ENCODE data around the gene SLC26A2. TPM values are rescaled to one million over a fixed set of nuclear protein-coding genes. Genes with fewer than 3 reads are reported as not detected.

Gene SLC26A2
- total RNA-seq, 1 experiment from 2014 or later = 26.3 TPM

DNA sequence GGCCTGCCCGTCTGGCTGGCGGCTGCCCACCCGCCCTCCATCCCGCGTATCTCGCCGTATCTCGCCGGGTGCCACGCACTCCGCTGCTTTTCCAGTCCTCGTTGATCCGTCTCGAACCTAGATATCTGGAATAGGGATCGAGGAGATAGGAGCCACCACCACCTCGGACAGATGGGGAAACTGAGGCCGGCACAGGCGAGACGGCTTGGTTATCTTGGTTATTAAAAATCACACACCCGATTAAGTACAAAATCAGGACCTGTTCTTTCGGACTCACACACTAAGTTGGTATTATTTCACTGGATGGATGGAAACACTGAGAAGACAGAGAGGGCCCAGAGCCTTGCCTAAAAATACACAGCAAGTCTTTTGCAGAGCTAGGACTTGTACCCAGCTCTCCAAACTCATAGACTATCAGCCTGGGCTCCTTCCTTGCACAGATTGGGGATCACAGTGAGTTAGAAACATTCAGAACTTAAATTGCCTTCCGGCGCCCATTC, 678 bp downstream of the SLC26A2 start:
- DNase-seq (ENCODE audit: low spot score) = no peak

DNA sequence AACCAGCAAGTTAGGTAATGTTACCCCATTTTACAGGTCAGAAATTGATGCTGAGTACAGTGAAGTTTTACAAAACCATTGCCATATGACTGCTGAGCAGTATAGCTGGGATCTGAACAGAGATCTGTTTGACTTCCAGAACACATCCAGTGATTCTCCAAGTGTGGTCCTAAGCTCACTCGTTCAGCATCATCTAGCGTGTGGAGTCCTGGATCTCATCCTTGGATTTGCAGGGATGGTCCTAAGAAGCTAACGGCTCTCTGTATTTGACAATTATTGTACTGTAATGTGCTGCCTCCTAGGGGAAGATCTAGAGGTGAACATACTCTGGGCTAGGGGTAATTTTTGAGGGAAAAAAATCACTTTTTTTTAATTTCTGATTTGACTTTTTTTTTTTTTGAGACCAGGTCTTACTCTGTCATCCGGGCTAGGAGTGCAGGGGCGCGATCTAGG, 1.4 kb downstream of the SLC26A2 start:
- peak; percentile 56 for DNase-seq (ENCODE audit: low spot score)

DNA sequence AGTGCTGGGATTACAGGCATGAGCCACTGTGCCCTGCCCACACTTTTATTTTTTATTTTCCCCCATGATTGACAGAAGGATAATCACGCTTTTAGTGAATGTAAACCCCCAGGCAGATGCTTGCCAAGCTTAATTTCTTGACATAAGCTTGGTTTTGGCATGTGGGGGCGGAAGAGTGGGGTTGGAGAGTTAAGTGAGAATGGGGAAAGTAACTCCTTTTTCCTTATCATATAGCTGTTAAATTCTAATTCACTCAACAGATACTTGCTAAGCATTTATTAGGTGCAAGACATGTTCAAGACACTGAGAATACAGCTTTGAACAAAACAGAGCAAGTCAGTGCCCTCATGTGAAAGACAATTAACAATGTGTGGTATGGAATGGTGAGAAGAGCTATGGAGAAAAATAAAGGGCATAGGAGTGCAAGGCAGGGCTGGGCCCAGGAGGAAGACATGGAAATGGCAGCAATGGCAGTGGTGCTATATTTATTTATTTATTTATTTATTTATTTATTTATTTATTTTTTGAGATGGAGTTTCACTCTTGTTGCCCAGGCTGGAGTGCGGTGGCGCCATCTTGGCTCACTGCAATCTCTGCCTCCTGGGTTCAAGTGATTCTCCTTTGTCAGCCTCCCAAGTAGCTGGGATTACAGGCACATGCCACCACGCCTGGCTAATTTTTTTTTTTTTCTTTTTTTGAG, 2.2 kb downstream of the SLC26A2 start:
- DNase-seq (ENCODE audit: low spot score) = no peak

DNA sequence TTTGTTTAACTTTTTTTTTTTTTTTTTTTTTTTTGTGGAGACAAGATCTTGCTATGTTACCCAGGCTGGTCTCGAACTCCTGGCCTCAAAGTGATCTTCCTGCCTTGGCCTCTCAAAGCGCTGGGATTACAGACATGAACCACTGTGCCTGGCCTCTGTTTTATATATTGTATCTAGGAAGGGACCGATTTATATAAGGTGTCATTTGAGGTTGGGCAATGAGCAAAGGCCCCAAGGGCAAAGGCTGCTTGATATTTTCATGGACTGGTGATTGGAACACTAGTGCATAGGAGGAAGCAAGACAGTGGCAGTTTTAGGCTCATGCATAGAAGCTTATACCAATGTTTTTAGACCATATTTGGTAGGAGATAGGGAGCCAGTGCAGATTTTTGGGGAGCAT, 3.2 kb downstream of the SLC26A2 start:
- no peak for DNase-seq (ENCODE audit: low spot score)

DNA sequence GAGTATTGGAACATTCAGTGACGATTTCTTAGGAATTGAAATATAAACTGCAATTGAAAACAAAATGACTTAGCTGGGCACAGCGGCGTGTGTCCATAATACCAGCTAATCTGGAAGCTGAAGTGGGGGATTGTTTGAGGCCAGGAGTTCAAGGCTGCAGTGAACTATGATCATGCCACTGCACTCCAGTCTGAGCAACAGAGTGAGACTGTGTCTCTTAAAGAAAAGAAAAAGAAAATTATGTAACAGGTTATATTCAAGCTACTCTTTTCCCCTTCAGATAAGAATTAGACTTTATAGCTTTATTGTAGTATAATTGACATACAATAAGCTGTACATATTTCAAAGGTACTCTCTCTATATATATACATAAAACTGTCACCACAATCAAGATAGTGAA, 6.4 kb downstream of the SLC26A2 start:
- no peak for DNase-seq (ENCODE audit: low spot score)

DNA sequence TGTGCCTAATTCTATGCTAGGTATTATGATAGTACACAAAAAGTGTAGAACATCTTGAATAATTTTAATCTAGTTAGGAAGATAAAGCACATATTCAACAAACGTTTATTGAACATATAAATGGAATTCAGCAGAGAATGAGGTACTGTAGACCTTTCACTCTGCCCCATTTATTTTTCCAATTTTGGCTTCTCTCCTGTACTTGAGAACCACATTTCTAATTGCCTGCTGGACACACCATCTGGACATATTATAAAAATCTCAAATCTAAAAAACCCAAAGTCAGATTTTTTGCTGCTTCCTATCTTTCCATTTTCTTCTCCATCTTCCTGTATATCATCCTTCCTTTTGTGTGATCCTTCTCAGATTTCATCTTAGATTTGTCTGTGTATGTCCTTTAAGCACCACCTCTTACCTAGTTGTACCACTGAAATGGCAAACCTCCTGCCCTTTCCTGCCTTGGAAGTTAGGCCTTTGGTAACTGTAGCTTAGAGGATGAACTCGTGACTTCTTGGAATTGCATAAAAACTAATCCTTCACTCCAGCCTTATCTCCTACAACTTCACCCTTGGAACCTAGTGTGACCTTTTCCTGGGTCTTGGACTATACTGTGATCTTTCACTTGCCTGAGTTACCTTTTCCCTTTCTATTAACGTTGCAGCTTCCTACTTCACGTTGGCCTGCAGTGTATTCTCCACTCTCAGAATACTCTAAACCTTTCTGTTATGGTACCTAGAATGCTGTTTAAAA, 8.8 kb downstream of the SLC26A2 start:
- DNase-seq (ENCODE audit: low spot score) = no peak

DNA sequence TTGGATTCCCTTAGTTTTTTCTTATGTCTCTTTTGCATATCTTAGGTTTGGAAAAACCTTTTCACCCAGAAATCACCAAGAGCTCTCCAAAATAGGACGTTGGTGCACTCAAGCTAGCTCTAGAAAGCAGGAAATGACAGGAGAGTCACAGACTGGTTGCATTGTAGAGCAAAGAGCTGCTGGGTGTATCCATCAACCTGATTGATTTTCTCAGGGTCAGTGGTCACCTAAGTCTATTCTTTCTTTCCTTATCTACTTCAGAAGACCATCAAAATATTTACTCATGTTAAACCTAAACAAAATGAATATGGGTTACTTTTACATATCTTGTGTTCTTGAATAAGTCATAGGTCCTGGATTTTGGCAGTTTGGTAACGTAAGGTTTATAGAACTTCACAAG, 14.9 kb downstream of the SLC26A2 start:
- no peak for DNase-seq (ENCODE audit: low spot score)

DNA sequence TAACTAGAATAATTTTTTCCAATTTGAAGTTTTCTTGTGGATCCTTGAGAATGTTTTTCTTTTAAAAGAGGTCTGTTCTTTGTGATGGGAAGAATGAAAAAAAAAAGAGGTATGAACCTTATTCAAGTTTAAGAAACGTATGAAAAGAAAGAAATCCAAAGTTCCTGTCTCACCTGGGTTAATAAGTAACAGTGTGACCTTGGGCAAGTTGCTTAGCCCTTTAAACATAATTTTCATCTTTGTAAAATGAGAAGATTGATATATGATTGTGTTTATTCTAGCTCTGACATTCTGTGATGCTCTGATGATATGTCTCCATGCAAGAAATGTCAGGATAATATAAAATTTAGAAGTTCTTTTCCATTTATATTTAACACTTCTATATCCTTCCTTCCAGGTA, 19.3 kb downstream of the SLC26A2 start:
- DNase-seq (ENCODE audit: low spot score) = no peak

DNA sequence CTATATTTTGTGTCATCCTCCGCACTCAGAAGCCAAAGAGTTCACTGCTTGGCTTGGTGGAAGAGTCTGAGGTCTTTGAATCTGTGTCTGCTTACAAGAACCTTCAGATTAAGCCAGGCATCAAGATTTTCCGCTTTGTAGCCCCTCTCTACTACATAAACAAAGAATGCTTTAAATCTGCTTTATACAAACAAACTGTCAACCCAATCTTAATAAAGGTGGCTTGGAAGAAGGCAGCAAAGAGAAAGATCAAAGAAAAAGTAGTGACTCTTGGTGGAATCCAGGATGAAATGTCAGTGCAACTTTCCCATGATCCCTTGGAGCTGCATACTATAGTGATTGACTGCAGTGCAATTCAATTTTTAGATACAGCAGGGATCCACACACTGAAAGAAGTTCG, 20.6 kb downstream of the SLC26A2 start:
- no peak for DNase-seq (ENCODE audit: low spot score)

DNA sequence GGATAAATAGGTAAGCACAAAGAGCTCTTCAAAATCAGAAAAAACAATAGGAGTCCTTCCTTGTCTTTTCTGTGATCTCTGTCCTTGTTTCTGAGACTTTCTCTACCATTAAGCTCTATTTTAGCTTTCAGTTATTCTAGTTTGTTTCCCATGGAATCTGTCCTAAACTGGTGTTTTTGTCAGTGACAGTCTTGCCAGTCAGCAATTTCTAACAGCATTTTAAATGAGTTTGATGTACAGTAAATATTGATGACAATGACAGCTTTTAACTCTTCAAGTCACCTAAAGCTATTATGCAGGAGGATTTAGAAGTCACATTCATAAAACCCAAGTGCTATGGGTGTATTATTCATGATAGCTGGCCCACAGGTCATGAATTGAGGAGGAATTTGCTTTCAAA, 21.9 kb downstream of the SLC26A2 start:
- DNase-seq (ENCODE audit: low spot score) = no peak

DNA sequence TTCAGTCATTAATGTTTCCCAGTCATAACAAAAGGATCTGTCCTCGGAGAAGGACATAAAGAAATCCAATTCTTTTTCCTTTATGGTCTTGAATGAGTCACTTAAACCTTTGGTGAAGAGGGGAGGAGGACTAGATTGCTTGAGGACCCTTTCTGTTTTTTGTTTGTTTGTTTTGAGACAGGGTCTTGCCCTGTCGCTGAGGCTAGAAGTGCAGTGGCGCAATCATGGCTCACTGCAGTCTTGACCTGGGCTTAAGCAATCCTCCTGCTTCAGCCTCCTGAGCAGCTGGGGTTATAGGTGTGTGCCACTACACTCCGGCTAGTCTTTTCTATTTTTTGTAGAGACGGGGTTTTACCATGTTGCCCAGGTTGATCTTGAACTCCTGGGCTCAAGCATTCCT, 27.6 kb downstream of the SLC26A2 start:
- no peak for DNase-seq (ENCODE audit: low spot score)

DNA sequence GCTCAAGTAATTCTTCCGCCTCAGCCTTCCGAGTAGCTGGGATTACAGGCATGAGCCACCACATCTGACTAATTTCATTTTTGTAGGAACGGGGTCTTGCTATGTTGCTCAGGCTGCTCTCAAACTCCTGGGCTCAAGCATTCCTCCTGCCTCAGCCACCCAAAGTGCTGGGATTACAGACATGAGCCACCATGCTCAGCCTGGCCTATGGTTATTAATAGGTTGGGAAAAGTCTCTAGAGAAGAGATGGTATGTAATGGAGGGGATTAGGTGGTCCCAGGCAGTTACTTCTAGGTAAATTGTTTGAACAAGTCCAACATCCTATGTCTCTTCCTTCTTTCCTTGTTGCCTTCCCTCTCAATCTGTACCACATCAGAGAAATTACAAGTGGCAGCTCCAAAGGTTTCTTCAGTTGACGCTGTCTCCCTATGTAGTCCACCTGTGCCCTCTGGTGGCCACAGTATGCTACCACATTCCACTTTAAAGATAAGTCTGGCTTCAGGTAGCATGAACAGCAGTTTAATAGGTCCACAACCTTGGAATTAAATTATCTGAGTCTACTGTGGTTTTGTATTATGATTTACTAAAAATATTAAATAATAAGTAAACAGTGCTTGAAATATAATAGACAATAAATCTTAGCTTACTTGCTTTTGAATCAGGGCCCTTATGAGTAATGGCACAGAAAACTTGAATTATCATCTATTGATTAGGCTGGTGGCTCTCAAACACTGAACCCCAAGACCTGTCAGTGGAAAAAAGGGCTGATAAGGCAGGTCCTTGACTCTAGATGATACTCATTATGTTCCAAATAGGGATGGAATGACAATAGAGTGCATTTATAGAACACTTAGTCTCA, 30.2 kb downstream of the SLC26A2 start:
- DNase-seq (ENCODE audit: low spot score) = peak; percentile 74

DNA sequence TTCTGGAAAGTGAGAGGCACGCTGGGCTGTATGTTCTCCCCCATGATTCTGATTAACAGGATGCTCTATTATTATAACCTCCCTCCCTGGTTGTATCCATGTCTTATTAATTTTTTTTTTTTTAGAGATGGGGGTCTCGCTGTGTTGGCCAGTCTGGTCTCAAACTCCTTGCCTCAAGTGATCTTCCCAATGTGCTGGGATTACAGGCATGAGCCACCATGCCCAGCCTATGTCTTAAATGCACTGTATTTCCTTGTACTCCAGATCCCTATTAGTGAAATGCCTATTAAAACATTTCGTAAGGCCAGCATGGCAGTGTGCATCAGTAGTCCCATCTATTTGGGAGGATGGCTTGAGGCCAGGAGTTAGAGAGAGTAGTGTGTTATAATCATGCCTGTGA, 32.9 kb downstream of the SLC26A2 start:
- DNase-seq (ENCODE audit: low spot score) = no peak

DNA sequence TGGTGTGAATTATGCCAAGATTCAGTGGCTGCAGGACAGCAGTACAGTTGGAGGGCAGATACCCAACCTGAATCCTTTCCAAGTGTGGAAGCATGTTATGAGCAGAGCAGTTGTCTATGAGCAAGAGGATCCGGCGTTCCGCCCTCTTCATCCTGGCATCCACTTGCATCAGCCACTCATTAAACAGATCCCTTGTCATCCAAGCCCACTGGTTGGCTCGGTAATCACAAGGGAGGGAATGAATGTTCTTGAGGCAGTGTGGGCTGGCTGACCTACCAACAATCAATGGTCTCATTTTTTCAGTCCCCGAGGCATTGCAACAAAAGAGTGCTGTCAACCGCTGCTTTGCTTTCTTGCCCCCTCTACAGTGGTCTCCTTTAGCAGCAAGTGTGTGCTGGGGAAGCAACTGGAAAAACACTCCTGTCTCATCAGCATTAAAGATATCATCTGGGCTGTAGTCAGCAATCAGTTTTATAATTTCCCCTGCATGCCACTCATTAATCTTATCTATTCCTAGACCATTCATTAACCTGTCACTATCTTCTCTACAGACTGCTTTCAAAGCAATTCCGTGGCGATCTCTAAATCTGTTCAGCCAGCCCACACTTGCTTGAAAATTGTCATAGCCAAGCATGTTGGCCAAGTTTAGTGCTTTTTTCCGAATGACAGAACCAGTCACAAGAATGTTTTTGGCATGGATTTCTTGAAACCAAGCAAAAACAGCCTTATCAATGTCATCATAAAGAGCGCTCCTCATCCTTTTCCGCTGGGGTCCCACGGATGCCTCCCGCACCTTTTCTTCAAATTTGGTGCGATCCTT, 35.0 kb downstream of the SLC26A2 start:
- DNase-seq (ENCODE audit: low spot score) = no peak

DNA sequence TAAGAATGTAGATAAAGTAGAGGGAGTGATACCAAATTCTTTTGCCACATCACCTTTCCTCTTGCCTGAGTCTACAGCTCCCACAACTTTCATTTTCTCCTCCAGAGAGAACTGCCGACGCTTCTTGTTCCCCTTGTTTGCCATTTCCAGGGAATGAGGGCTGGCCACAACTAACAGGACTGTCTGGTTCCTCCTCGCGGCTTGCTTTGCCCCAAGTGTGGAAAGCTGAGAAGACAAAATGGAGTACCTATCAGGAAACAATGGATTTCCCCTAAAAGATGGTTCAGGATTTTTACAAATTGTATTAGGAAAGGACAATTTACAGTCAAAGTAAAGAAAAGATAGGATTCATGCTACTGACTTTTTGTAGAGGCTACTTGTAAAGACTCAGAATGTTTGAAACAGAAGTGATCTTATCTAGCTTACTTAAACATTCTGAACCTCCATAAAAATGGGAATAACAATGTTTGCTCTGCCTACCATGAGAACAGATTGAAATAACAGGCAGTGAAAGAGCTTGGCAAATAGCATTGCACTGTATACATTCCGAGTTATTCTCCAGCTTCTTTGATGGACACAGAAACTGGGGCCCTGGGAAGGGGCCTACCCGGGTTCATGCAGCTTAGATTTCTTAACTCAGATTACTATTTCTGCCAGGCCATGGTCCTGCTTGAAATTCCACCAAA, 35.8 kb downstream of the SLC26A2 start:
- no peak for DNase-seq (ENCODE audit: low spot score)

DNA sequence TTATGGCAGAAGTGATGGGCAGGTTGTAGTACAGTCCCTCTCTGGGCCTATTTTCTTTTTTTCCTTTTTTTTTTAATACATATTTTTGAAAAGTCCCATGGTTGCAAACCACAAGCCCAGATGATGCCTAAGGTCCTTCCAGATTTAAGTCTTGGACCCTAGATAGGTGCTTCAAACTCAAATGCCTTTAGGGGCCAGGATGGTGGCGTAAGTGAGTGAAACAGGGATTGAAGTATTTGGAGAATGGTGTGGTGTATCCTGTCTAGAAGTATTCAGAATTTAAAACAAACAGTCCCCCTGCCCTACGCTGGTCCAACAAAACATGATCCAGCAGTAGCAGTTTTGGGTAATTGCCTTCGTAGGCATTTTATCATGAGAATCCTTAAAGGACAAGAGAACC, 37.7 kb downstream of the SLC26A2 start:
- DNase-seq (ENCODE audit: low spot score) = no peak

DNA sequence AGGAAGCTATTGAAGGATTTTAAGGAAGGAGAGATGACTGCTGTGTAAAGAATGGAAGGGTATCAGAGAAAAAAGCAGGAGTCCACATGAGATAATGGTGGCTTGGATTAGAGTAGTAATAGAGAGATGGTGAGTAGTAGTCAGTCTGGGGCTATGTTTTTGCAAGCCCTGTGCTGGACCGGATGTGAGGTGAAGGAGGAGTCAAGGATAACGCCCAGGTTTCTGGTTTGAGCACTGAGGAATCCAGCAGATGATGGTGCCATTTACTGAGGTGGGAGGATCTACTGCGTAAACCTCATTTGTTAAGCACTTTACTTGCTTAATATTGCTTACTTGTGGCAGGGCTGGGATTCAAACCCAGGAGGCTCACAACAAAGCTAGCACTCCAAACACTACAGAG, 38.8 kb downstream of the SLC26A2 start:
- peak; percentile 21 for DNase-seq (ENCODE audit: low spot score)

DNA sequence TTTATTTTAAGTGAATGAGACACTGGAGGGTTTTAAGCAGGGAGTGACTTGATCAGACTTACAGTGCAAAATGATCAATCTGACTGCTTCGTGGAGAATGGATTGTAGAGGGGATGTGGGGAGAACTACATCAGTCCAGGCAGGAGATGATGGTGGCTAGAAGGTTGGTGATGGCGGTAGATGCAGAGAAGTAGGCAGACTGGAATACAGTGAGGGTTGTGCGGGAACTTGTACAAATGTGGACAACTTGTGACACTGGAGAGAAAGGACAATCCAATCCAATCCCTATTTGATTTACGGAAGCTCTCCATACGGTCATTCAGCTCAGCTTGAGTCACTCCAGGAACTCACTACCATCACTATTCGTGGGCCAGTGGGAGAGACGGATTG, 39.3 kb downstream of the SLC26A2 start:
- DNase-seq (ENCODE audit: low spot score) = no peak

DNA sequence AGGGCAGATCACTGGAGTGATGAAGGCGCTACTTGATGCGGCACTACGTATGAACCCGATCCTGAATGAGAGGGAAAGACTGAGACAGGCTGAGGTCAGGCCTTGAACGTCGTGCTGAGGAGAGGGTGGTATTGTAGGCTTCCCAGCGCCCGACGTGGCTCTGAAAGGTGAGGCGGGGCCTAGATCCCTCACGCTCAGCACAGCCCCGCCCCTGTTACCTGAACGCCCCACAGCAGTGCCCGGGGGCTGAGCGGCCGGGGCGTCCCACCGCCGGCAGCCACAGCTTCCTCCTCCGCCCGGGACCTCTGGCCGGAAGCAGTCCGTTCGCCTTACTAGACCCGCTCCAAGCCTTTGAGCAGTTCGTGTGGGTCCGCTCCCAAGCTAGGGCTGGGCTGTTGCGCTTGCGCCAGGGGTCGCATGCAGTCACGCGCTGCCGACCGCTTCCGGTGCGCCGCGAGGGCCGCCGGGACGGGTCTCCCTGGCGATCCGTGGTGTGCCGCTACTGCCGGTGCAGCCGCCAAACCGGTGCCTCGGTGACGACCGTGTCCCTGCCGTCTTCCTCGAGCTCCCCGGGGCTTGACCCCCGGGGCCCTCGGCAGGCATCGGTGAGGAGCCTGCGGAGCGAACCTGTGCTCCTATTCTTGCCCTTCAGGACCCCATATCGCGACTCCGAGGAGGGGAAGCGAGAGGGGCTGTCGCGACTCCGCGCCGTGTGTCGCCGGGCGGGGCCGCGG, 39.9 kb downstream of the SLC26A2 start, which contains the start of the genes HMGXB3 and TIGD6:
Gene HMGXB3, plus strand, starts transcription at position 484 of the 734 bp plus-strand sequence. CDS start 4,114 bp downstream, outside the sequence.
Gene TIGD6, minus strand, starts transcription at position 399 of the 734 bp plus-strand sequence. CDS start 4,306 bp downstream, outside the sequence.
- peak; percentile 94 for DNase-seq (ENCODE audit: low spot score)
